Measurements from ENCODE around the gene CCL2.

DNA sequence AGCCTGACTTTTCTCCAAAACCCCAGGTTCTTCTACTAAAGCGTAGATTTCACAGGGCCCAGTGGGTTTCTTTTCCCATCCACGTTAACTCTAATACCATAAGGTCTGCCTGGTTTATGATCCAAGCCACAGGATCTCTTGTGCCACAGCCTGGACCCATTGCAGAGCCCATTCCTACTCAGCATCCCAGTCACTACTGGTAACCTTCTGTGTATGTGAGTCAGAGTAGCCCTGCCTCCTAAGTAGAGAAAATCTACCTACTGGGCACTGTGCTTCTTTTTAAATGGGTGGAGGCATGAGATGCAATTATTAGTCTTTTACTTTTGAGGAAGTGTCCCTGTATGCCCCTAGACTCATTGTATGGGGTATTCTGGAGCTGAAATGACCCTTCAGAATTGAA is 43.9 kb downstream of the CCL2 start:
- TF ChIP-seq REST (IDR thresholded peaks at IDR 0.05; ENCODE audit: low read depth) = no peak
- TF ChIP-seq, protein P1, sequence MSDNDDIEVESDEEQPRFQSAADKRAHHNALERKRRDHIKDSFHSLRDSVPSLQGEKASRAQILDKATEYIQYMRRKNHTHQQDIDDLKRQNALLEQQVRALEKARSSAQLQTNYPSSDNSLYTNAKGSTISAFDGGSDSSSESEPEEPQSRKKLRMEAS (IDR thresholded peaks at IDR 0.05) = no peak
- TF ChIP-seq ZBTB7A (IDR thresholded peaks at IDR 0.05; ENCODE audit: low read depth) = no peak
- TF ChIP-seq, protein P2, sequence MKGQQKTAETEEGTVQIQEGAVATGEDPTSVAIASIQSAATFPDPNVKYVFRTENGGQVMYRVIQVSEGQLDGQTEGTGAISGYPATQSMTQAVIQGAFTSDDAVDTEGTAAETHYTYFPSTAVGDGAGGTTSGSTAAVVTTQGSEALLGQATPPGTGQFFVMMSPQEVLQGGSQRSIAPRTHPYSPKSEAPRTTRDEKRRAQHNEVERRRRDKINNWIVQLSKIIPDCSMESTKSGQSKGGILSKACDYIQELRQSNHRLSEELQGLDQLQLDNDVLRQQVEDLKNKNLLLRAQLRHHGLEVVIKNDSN (IDR thresholded peaks at IDR 0.05) = no peak
- TF ChIP-seq FOXM1 (IDR thresholded peaks at IDR 0.05; ENCODE audit: borderline replicate concordance, low read depth) = no peak
- TF ChIP-seq TAF1 (IDR thresholded peaks at IDR 0.05; ENCODE audit: low read depth) = no peak
- TF ChIP-seq RAD21 (IDR thresholded peaks at IDR 0.05; ENCODE audit: low read depth) = no peak
- TF ChIP-seq YY1 (IDR thresholded peaks at IDR 0.05; ENCODE audit: low read depth) = no peak
- no peak for TF ChIP-seq EP300 (IDR thresholded peaks at IDR 0.05; ENCODE audit: borderline replicate concordance)
- TF ChIP-seq CEBPB (IDR thresholded peaks at IDR 0.05) = no peak

Measured in Ishikawa (cell line).